ENCODE measurements around the gene NECTIN4.

- TF ChIP-seq CTCF (IDR thresholded peaks at IDR 0.05) (no peak), POLR2A (IDR thresholded peaks at IDR 0.05) (no peak)
These were observed 2.6 kb upstream of the NECTIN4 start for GRCh38 chr1:161091796-161092507.
